WTC11 (cell line): Measurements from ENCODE around the gene CHST5. TPM values are rescaled to one million over a fixed set of nuclear protein-coding genes. Genes with fewer than 3 reads are reported as not detected.
A peak's percentile ranks its signal among the peaks of the same experiment; 100 is the strongest.

Experiments used
- ATAC-seq: fragments of 200-7000 bp; cut with Tn5 transposase; 2 replicates; pipeline ENCODE4 v1.10.0; 2021; ENCODE audit warnings: mild to moderate bottlenecking, moderate library complexity
- CTCF ChIA-PET: fragments of 300-600 bp; sonication (Branson Sonifier 250); formaldehyde crosslinking; loops from one replicate; lab custom pipeline; 2021; ENCODE audit warnings: antibody characterized with exemption; lab: Charles Lee
- POLR2A ChIA-PET: fragments of 350-600 bp; sonication (Branson Sonifier 250); formaldehyde crosslinking; loops from one replicate; lab custom pipeline; 2021; ENCODE audit warnings: antibody characterized with exemption; lab: Charles Lee
- DNase-seq: peaks from one replicate; pipeline ENCODE4 v3.0.0; 2021; ENCODE audit warnings: low spot score
- H3K27ac Mint-ChIP-seq: 2 replicates; pipeline ENCODE4 v1.8.0; 2021; ENCODE audit warnings: mixed read lengths
- H3K27me3 Mint-ChIP-seq: 2 replicates; pipeline ENCODE4 v1.8.0; 2021; ENCODE audit warnings: low read depth, mild to moderate bottlenecking, moderate library complexity, mixed read lengths
- H3K36me3 Mint-ChIP-seq: 2 replicates; pipeline ENCODE4 v1.8.0; 2021; ENCODE audit warnings: mixed read lengths
- H3K4me1 Mint-ChIP-seq: 2 replicates; pipeline ENCODE4 v1.8.0; 2022; ENCODE audit warnings: mixed read lengths
- H3K4me3 Mint-ChIP-seq: 2 replicates; pipeline ENCODE4 v1.8.0; 2021; ENCODE audit warnings: mild to moderate bottlenecking, moderate library complexity, mixed read lengths
- H3K9me3 Mint-ChIP-seq: 2 replicates; pipeline ENCODE4 v1.8.0; 2021; ENCODE audit warnings: mixed read lengths
- AR ChIP-seq: fragments of 250-450 bp; sonication (Bioruptor Pico); IDR thresholded peaks from 2 replicates; pipeline ENCODE4 v1.9.0; 2021; ENCODE audit warnings: mild to moderate bottlenecking
- ATF6 ChIP-seq: sonication (generic); formaldehyde crosslinking; IDR thresholded peaks from 2 replicates; pipeline ENCODE4 v1.8.1; 2023; ENCODE audit warnings: mild to moderate bottlenecking, missing genetic modification reagents
- CDX4 ChIP-seq: fragments of 250-450 bp; sonication (Bioruptor Pico); IDR thresholded peaks from 2 replicates; pipeline ENCODE4 v1.9.0; 2021; ENCODE audit warnings: moderate library complexity, mild to moderate bottlenecking, inconsistent platforms, borderline replicate concordance
- CTCF ChIP-seq: fragments of 200-600 bp; IDR thresholded peaks from 2 replicates; pipeline ENCODE4 v1.8.0; 2022; ENCODE audit warnings: antibody characterized with exemption
- E2F1 ChIP-seq: sonication (generic); formaldehyde crosslinking; IDR thresholded peaks from 2 replicates; pipeline ENCODE4 v1.8.0; 2022; ENCODE audit warnings: mild to moderate bottlenecking, missing genetic modification reagents
- ELF4 ChIP-seq: sonication (generic); formaldehyde crosslinking; IDR thresholded peaks from 2 replicates; pipeline ENCODE4 v1.8.1; 2022; ENCODE audit warnings: low read depth, mild to moderate bottlenecking, moderate library complexity, missing genetic modification reagents
- ETV6 ChIP-seq: sonication (generic); formaldehyde crosslinking; IDR thresholded peaks from 2 replicates; pipeline ENCODE4 v1.8.1; 2022; ENCODE audit warnings: mild to moderate bottlenecking, missing genetic modification reagents
- GABPB1 ChIP-seq: sonication (generic); formaldehyde crosslinking; IDR thresholded peaks from 2 replicates; pipeline ENCODE4 v1.8.1; 2023; ENCODE audit warnings: mild to moderate bottlenecking, missing genetic modification reagents
- JAZF1 ChIP-seq: fragments of 250-450 bp; sonication (Bioruptor Pico); IDR thresholded peaks from 2 replicates; pipeline ENCODE4 v1.9.0; 2021; ENCODE audit warnings: moderate library complexity, mild to moderate bottlenecking, inconsistent platforms
- TCF7 ChIP-seq: sonication (generic); formaldehyde crosslinking; IDR thresholded peaks from 2 replicates; pipeline ENCODE4 v1.8.0; 2022; ENCODE audit warnings: mild to moderate bottlenecking, low read depth, missing genetic modification reagents, moderate library complexity
- TEAD1 ChIP-seq: sonication (generic); formaldehyde crosslinking; IDR thresholded peaks from 2 replicates; pipeline ENCODE4 v1.8.0; 2022; ENCODE audit warnings: mild to moderate bottlenecking, missing genetic modification reagents
- ZMAT4 ChIP-seq: fragments of 250-450 bp; sonication (Bioruptor Pico); IDR thresholded peaks from 2 replicates; pipeline ENCODE4 v1.9.0; 2021; ENCODE audit warnings: mild to moderate bottlenecking
- ZNF396 ChIP-seq: fragments of 250-450 bp; sonication (Bioruptor Pico); IDR thresholded peaks from 2 replicates; pipeline ENCODE4 v1.8.0; 2021; ENCODE audit warnings: mild to moderate bottlenecking, moderate library complexity, borderline replicate concordance
- ZNF425 ChIP-seq: fragments of 250-450 bp; sonication (Bioruptor Pico); conservative IDR thresholded peaks from 2 replicates; pipeline ENCODE4 v1.9.0; 2021; ENCODE audit warnings: mild to moderate bottlenecking
- total RNA-seq: library from RNA; stranded (reverse); gene quantifications from 3 replicates; pipeline ENCODE4 v1.2.3, GENCODE V29; 2021

CHST5 gene
- total RNA-seq, 1 experiment from 2014 or later, result not detected

GRCh38 chr16:75488322-75488721, 47.6 kb downstream of the CHST5 start (continued):
- TF ChIP-seq CTCF (no peak), ETV6 (CRISPR knock-in tag) (no peak)

GRCh38 chr16:75486676-75487313, 49.1 kb downstream of the CHST5 start:
- H3K4me3 Mint-ChIP-seq, result no peak overlapping the region
- peak overlapping the region; percentile 57 for H3K27ac Mint-ChIP-seq
- H3K4me1 Mint-ChIP-seq, result peaks cover 12% of the 10 kb centered on the region
- no peak for DNase-seq
- ATAC-seq, result no peak
- CTCF ChIA-PET, result interaction anchor here (1.1 to 1.4 kb wide), 2 partner anchors 22 to 30 kb away, joined by 4 to 6 read pairs; no protein-coding TSS in a partner anchor
- no peaks in the 10 kb centered on the region for H3K27me3 Mint-ChIP-seq
- no peak for TF ChIP-seq JAZF1 (CRISPR knock-in tag)
- TF ChIP-seq CDX4 (CRISPR knock-in tag), result no peak
- TF ChIP-seq ETV6 (CRISPR knock-in tag), result no peak
- TF ChIP-seq E2F1 (CRISPR knock-in tag), result no peak
- no peak for TF ChIP-seq ZNF396 (CRISPR knock-in tag)
- TF ChIP-seq AR, result no peak
- no peak for TF ChIP-seq TEAD1 (CRISPR knock-in tag)
- no peak for TF ChIP-seq GABPB1 (CRISPR knock-in tag)
- no peaks in the 10 kb centered on the region for H3K9me3 Mint-ChIP-seq
- POLR2A ChIA-PET, result interaction anchor here (0.6 to 0.7 kb wide), 2 partner anchors 17 to 81 kb away, joined by 4 to 8 read pairs; no protein-coding TSS in a partner anchor
- peaks cover 13% of the 10 kb centered on the region for H3K36me3 Mint-ChIP-seq

- no peak overlapping the region for H3K4me3 Mint-ChIP-seq
- DNase-seq (no peak), ATAC-seq (no peak)
- no peaks in the 10 kb centered on the region for H3K27me3 Mint-ChIP-seq
- H3K4me1 Mint-ChIP-seq, result peaks cover 9% of the 10 kb centered on the region
- H3K9me3 Mint-ChIP-seq, result no peaks in the 10 kb centered on the region
- H3K36me3 Mint-ChIP-seq, result peaks cover 13% of the 10 kb centered on the region
- POLR2A ChIA-PET, result no interaction called here
- CTCF ChIA-PET, result interaction anchor here (2.0 kb wide), 1 partner anchor 31 kb away, joined by 12 read pairs; no protein-coding TSS in a partner anchor
- TF ChIP-seq TCF7 (CRISPR knock-in tag) (no peak), ZNF425 (CRISPR knock-in tag) (no peak), ELF4 (CRISPR knock-in tag) (no peak), CDX4 (CRISPR knock-in tag) (no peak), ATF6 (no peak), ZMAT4 (CRISPR knock-in tag) (no peak)
- H3K27ac Mint-ChIP-seq, result peak overlapping the region; percentile 57; the same call in 1 of the 2 replicates
Measured at GRCh38 chr16:75486014-75486675, 49.8 kb downstream of the CHST5 start.
